Thoracic aorta (tissue), 2 donors: ENCODE measurements around the gene MAN1C1. TPM values are rescaled to one million over a fixed set of nuclear protein-coding genes. Genes with fewer than 3 reads are reported as not detected.

Experiments
- ATAC-seq: fragments of 150-250 bp; one replicate; pipeline ENCODE4 v1.8.0; 2017; ENCODE audit warnings: low read depth; ENCODE audit not compliant: insufficient number of reproducible peaks, low FRiP score
- DNase-seq: peaks from one replicate; pipeline ENCODE4 v3.0.0-alpha.2; 2020; ENCODE audit warnings: low spot score
- H3K27ac ChIP-seq, 2 donors: fragments of 200-600 bp; sonication (generic); 1 replicate in 1 of 2; 2 replicates in 1 of 2; pipeline ENCODE4 v1.5.1; 2016; ENCODE audit warnings: mild to moderate bottlenecking in 2 of 2, moderate library complexity in 2 of 2
- H3K27me3 ChIP-seq: fragments of 200-600 bp; sonication (generic); replicated peaks from 2 replicates; pipeline ENCODE4 v1.6.0; 2016; ENCODE audit warnings: mild to moderate bottlenecking; ENCODE audit not compliant: insufficient read depth
- H3K36me3 ChIP-seq: fragments of 200-600 bp; sonication (generic); one replicate; pipeline ENCODE4 v1.5.1; 2016
- H3K4me1 ChIP-seq, 2 donors: fragments of 200-600 bp; sonication (generic); 1 replicate in 1 of 2; 2 replicates in 1 of 2; pipeline versions ENCODE4 v1.5.1 to v1.6.0; 2016; ENCODE audit warnings: low read depth in 2 of 2, mild to moderate bottlenecking in 1 of 2; ENCODE audit not compliant: control insufficient read depth in 1 of 2
- H3K4me3 ChIP-seq: fragments of 200-600 bp; sonication (generic); 2 replicates; pipeline ENCODE4 v1.5.1; 2016; ENCODE audit warnings: mild to moderate bottlenecking
- H3K9me3 ChIP-seq: fragments of 200-600 bp; sonication (generic); 2 replicates; pipeline ENCODE4 v1.5.1; 2016
- CTCF ChIP-seq: fragments of 200-600 bp; sonication (generic); IDR thresholded peaks from one replicate; pipeline ENCODE4 v1.5.1; 2019; ENCODE audit warnings: antibody characterized with exemption
- total RNA-seq, 2 donors: library from RNA; depleted of rRNA; stranded (reverse); fragments of >200 nt; gene quantifications; one replicate each; pipeline versions ENCODE4 v1.1.0 to v1.2.3, GENCODE V29; 2016

The MAN1C1 gene
- total RNA-seq, 2 donors from 2014 or later, result 21.0 to 26.0 TPM

GRCh38 chr1:25689686-25690381 is 73.2 kb downstream of the MAN1C1 start:
- peaks cover 10 to 53% of the 10 kb centered on the region in 2 donors for H3K4me1 ChIP-seq
- H3K4me3 ChIP-seq, result no peak overlapping the region
- no peaks in the 10 kb centered on the region for H3K9me3 ChIP-seq
- H3K27me3 ChIP-seq, result no peaks in the 10 kb centered on the region
- DNase-seq (no peak), ATAC-seq (no peak)
- no peak for TF ChIP-seq CTCF
- peak overlapping the region; percentile 36 to 71 for H3K27ac ChIP-seq
- H3K36me3 ChIP-seq, result no peaks in the 10 kb centered on the region

- no peaks in the 10 kb centered on the region for H3K36me3 ChIP-seq
- peak overlapping the region in 1 of 2 donors; percentile 2 for H3K27ac ChIP-seq
- no peak for TF ChIP-seq CTCF
- peaks cover 13 to 55% of the 10 kb centered on the region in 2 donors for H3K4me1 ChIP-seq
- no peaks in the 10 kb centered on the region for H3K9me3 ChIP-seq
- no peak for DNase-seq
- no peaks in the 10 kb centered on the region for H3K27me3 ChIP-seq
- no peak for ATAC-seq
- no peak overlapping the region for H3K4me3 ChIP-seq
Observed at GRCh38 chr1:25690396-25690956, 73.9 kb downstream of the MAN1C1 start.

GRCh38 chr1:25691211-25691610 is 74.6 kb downstream of the MAN1C1 start:
- Histone ChIP-seq H3K27me3 (no peaks in the 10 kb centered on the region), H3K9me3 (no peaks in the 10 kb centered on the region), H3K36me3 (no peaks in the 10 kb centered on the region), H3K4me3 (no peak overlapping the region), H3K4me1 (peaks cover 21 to 56% of the 10 kb centered on the region in 2 donors), H3K27ac (no peak overlapping the region)
- DNase-seq (no peak), ATAC-seq (no peak)
- TF ChIP-seq CTCF, result no peak

GRCh38 chr1:25692560-25692959 is 76.0 kb downstream of the MAN1C1 start:
- no peaks in the 10 kb centered on the region for H3K36me3 ChIP-seq
- no peaks in the 10 kb centered on the region for H3K27me3 ChIP-seq
- H3K4me3 ChIP-seq, result no peak overlapping the region
- DNase-seq, result no peak
- no peaks in the 10 kb centered on the region for H3K9me3 ChIP-seq
- no peak for TF ChIP-seq CTCF
- no peak overlapping the region for H3K27ac ChIP-seq
- peaks cover 26 to 64% of the 10 kb centered on the region in 2 donors for H3K4me1 ChIP-seq
- no peak for ATAC-seq

- H3K9me3 ChIP-seq, result no peaks in the 10 kb centered on the region
- ATAC-seq (no peak), DNase-seq (peak; percentile 18)
- peak overlapping the region; percentile 0 for H3K4me3 ChIP-seq
- no peaks in the 10 kb centered on the region for H3K27me3 ChIP-seq
- no peaks in the 10 kb centered on the region for H3K36me3 ChIP-seq
- H3K4me1 ChIP-seq, result peaks cover 35 to 63% of the 10 kb centered on the region in 2 donors
- TF ChIP-seq CTCF, result peak; percentile 11
- peak overlapping the region; percentile 73 to 74 for H3K27ac ChIP-seq
Observed at GRCh38 chr1:25694167-25695007, 77.8 kb downstream of the MAN1C1 start.
